K562 (cell line): Measurements from ENCODE around the gene MARS1. TPM values are rescaled to one million over a fixed set of nuclear protein-coding genes. Genes with fewer than 3 reads are reported as not detected.

ENCODE experiments used
- EZH2 ChIP-seq: IDR thresholded peaks from 2 replicates; pipeline ENCODE4 v1.6.1; 2012; ENCODE audit warnings: low read depth, mild to moderate bottlenecking, inconsistent platforms, low read length, borderline replicate concordance
- KAT8 ChIP-seq: fragments of 450-650 bp; IDR thresholded peaks from 2 replicates; pipeline ENCODE4 v1.6.1; 2016; ENCODE audit warnings: low read depth, mild to moderate bottlenecking
- MEIS2 ChIP-seq: fragments of 450-650 bp; IDR thresholded peaks from 2 replicates; pipeline ENCODE4 v1.6.1; 2014; ENCODE audit warnings: mild to moderate bottlenecking; ENCODE audit not compliant: partially characterized antibody
- MGA ChIP-seq: fragments of 450-650 bp; IDR thresholded peaks from 2 replicates; pipeline ENCODE4 v1.6.1; 2016; ENCODE audit warnings: mild to moderate bottlenecking, moderate library complexity
- NR4A1 ChIP-seq, 2 experiments: fragments of 250-450 bp in 1 of 2; fragments of 450-650 bp in 1 of 2; sonication (Bioruptor Pico) in 1 of 2; IDR thresholded peaks; 2 replicates each; pipeline versions ENCODE4 v1.4.0 to v1.6.1; 2016 to 2020; ENCODE audit warnings: mild to moderate bottlenecking in 2 of 2, missing compliant biosample characterization in 1 of 2, missing genetic modification characterization in 1 of 2, moderate library complexity in 1 of 2
- RBFOX2 ChIP-seq: fragments of 200-400 bp; formaldehyde crosslinking; IDR thresholded peaks from 2 replicates; pipeline ENCODE4 v1.6.1; 2017; ENCODE audit warnings: low read depth, mild to moderate bottlenecking, low read length, moderate library complexity
- ZFPM2 ChIP-seq: fragments of 250-450 bp; sonication (Bioruptor Pico); IDR thresholded peaks from 2 replicates; pipeline ENCODE4 v1.5.1; 2022; ENCODE audit warnings: mild to moderate bottlenecking
- ZSCAN32 ChIP-seq: fragments of 450-650 bp; formaldehyde crosslinking; IDR thresholded peaks from 2 replicates; pipeline ENCODE4 v1.4.0; 2020; ENCODE audit warnings: mild to moderate bottlenecking, moderate library complexity
- polyA plus RNA-seq, 8 experiments: library from polyadenylated mRNA; depleted of rRNA in 4 of 8; stranded (reverse) in 5 of 8; unstranded in 3 of 8; fragments of >200 nt; fragmentation: Nextera tagmentation in 2 of 8; fragmentation: Illumina TruSeq in 1 of 8; extraction: Ambion mirVana in 2 of 8; extraction: Trizol in 1 of 8; gene quantifications; 2 replicates each; pipeline versions ENCODE4 v1.2.1 to v1.2.3, GENCODE V29; 2011 to 2014; ENCODE audit warnings: inconsistent platforms in 1 of 8, missing spikeins in 1 of 8
- total RNA-seq, 7 experiments: library from RNA; depleted of rRNA in 6 of 7; stranded (reverse); fragments of >200 nt in 6 of 7; fragmentation: Illumina TruSeq in 2 of 7; extraction: Trizol in 2 of 7; gene quantifications; 2 replicates each; pipeline versions ENCODE4 v1.2.1 to v1.2.3, GENCODE V29; 2011 to 2021; ENCODE audit warnings: low replicate concordance in 1 of 7
- TF ChIP-seq, protein P1 (sequence below), 2 experiments: fragments of 250-450 bp in 1 of 2; fragments of 450-650 bp in 1 of 2; sonication (Bioruptor Pico) in 1 of 2; IDR thresholded peaks; 2 replicates each; pipeline versions ENCODE4 v1.6.1 to v1.8.0; 2016 to 2021; ENCODE audit warnings: mild to moderate bottlenecking in 2 of 2, moderate library complexity in 2 of 2, missing compliant biosample characterization in 1 of 2, missing genetic modification characterization in 1 of 2
- TF ChIP-seq, protein P2 (sequence below), 2 experiments: fragments of 450-650 bp in 1 of 2; sonication (generic) in 1 of 2; formaldehyde crosslinking in 1 of 2; IDR thresholded peaks in 1 of 2; conservative IDR thresholded peaks in 1 of 2; 2 replicates each; pipeline versions ENCODE4 v1.6.1 to v1.8.1; 2016 to 2023; ENCODE audit warnings: mild to moderate bottlenecking in 2 of 2, moderate library complexity in 2 of 2, inconsistent platforms in 1 of 2, missing genetic modification reagents in 1 of 2

MARS1 gene
- total and polyA plus RNA-seq, 9 of the 15 experiments (the other 6 are each of a cell fraction or from before 2014, with no cell fraction given), result 117 to 382 (median 220) TPM

- no peak for TF ChIP-seq NR4A1 (CRISPR knock-in tag; IDR thresholded peaks at IDR 0.05)
- peak; percentile 87 for TF ChIP-seq NR4A1 (tag; IDR thresholded peaks at IDR 0.05)
- TF ChIP-seq, protein P1, sequence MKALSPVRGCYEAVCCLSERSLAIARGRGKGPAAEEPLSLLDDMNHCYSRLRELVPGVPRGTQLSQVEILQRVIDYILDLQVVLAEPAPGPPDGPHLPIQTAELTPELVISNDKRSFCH (CRISPR knock-in tag; IDR thresholded peaks at IDR 0.05), result 0 out of 2 replicates have a peak, but pooled peaks have one; percentile 45
- TF ChIP-seq, protein P1 (tag; IDR thresholded peaks at IDR 0.05), result peak; percentile 80
- TF ChIP-seq EZH2, result no peak
- no peak for TF ChIP-seq MEIS2
- TF ChIP-seq RBFOX2, result peak; percentile 84
- TF ChIP-seq KAT8, result no peak
- peak; percentile 93 for TF ChIP-seq ZSCAN32 (CRISPR knock-in tag)
- peak; percentile 81 for TF ChIP-seq MGA
- TF ChIP-seq, protein P2, sequence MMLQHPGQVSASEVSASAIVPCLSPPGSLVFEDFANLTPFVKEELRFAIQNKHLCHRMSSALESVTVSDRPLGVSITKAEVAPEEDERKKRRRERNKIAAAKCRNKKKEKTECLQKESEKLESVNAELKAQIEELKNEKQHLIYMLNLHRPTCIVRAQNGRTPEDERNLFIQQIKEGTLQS (IDR thresholded peaks at IDR 0.05), result peak; percentile 98
- TF ChIP-seq, protein P2 (CRISPR knock-in tag; conservative IDR thresholded peaks at IDR 0.05), result no peak
- TF ChIP-seq ZFPM2 (CRISPR knock-in tag), result peak; percentile 26; the same call in 1 of the 2 replicates
Observed at GRCh38 chr12:57454566-57455373, 33.1 kb upstream of the MARS1 start, which contains the start of gene INHBE (continued).
